H1 (cell line): Measurements from ENCODE around the gene CCDC40. TPM values are rescaled to one million over a fixed set of nuclear protein-coding genes. Genes with fewer than 3 reads are reported as not detected.

Source experiments
- CTCF ChIA-PET: fragments of 300-600 bp; sonication (Branson Sonifier 250); formaldehyde crosslinking; loops from one replicate; lab custom pipeline; 2021; ENCODE audit not compliant: partially characterized antibody; lab: Charles Lee
- POLR2A ChIA-PET: fragments of 300-600 bp; sonication (Branson Sonifier 250); formaldehyde crosslinking; loops from one replicate; lab custom pipeline; 2021; ENCODE audit warnings: inconsistent platforms; ENCODE audit not compliant: partially characterized antibody; lab: Charles Lee
- DNase-seq, 2 experiments: peaks; one replicate each; pipeline versions ENCODE4 v3.0.0 to v3.0.0-alpha.2; 2010 to 2022; ENCODE audit warnings: low spot score in 2 of 2, low read depth in 1 of 2, mixed read lengths in 1 of 2
- FAIRE-seq: peaks from 2 replicates; lab custom pipeline; 2011; peaks lifted over from hg19 to GRCh38; lab: Jason Lieb, UNC
- H2AFZ ChIP-seq: 2 replicates; pipeline ENCODE4 v1.8.1; 2012; ENCODE audit warnings: low read length, inconsistent platforms
- H2AK5ac ChIP-seq: 2 replicates; pipeline ENCODE4 v1.6.1; 2013; ENCODE audit warnings: low read depth, low read length
- H2BK120ac ChIP-seq: replicated peaks from 2 replicates; pipeline ENCODE3; 2013; ENCODE audit warnings: low read depth, low read length, inconsistent platforms
- H2BK12ac ChIP-seq: 2 replicates; pipeline ENCODE4 v1.6.1; 2013; ENCODE audit warnings: low read depth, low read length
- H2BK15ac ChIP-seq: 2 replicates; pipeline ENCODE4 v1.6.1; 2013; ENCODE audit warnings: low read length
- H2BK20ac ChIP-seq: 2 replicates; pipeline ENCODE4 v1.6.1; 2013; ENCODE audit warnings: low read length
- H2BK5ac ChIP-seq: 2 replicates; pipeline ENCODE4 v1.6.1; 2013; ENCODE audit warnings: low read depth, low read length
- H3K14ac ChIP-seq: 2 replicates; pipeline ENCODE4 v1.6.1; 2013; ENCODE audit warnings: inconsistent platforms; ENCODE audit not compliant: insufficient read length
- H3K18ac ChIP-seq: 2 replicates; pipeline ENCODE4 v1.6.1; 2013; ENCODE audit warnings: low read length; ENCODE audit errors: extremely low read depth
- H3K23ac ChIP-seq: 2 replicates; pipeline ENCODE4 v1.6.1; 2013; ENCODE audit warnings: inconsistent platforms; ENCODE audit not compliant: insufficient read length
- H3K23me2 ChIP-seq: 2 replicates; pipeline ENCODE4 v1.6.1; 2013; ENCODE audit warnings: low read depth, low read length
- H3K27ac ChIP-seq: 2 replicates; pipeline ENCODE4 v1.6.1; 2011; ENCODE audit warnings: low read depth, low read length, inconsistent platforms
- H3K27me3 ChIP-seq, 4 experiments: replicated peaks in 1 of 4; 1 replicate in 1 of 4; 2 replicates in 3 of 4; pipeline versions ENCODE4 v1.6.1 to v1.8.1; 2011 to 2013; ENCODE audit warnings: low read length in 3 of 4, mild to moderate bottlenecking in 3 of 4, inconsistent platforms in 2 of 4, mixed read lengths in 2 of 4, moderate library complexity in 1 of 4; ENCODE audit not compliant: control insufficient read depth in 3 of 4, insufficient read depth in 3 of 4; ENCODE audit errors: extremely low read depth in 1 of 4
- H3K36me3 ChIP-seq, 4 experiments: 2 replicates each; pipeline versions ENCODE4 v1.6.1 to v1.8.1; 2011 to 2013; ENCODE audit warnings: mild to moderate bottlenecking in 4 of 4, low read length in 3 of 4, moderate library complexity in 2 of 4, control low read depth in 1 of 4, inconsistent platforms in 1 of 4; ENCODE audit not compliant: insufficient read depth in 4 of 4, control insufficient read depth in 2 of 4
- H3K4ac ChIP-seq: replicated peaks from 2 replicates; pipeline ENCODE3; 2013; ENCODE audit warnings: low read length, low read depth, mixed read lengths, inconsistent platforms; ENCODE audit not compliant: insufficient read length
- H3K4me1 ChIP-seq, 4 experiments: replicated peaks in 1 of 4; 1 replicate in 1 of 4; 2 replicates in 3 of 4; pipeline versions ENCODE4 v1.6.1 to v1.8.1; 2011 to 2013; ENCODE audit warnings: low read length in 3 of 4, inconsistent platforms in 2 of 4, mixed read lengths in 1 of 4; ENCODE audit not compliant: insufficient read depth in 4 of 4, control insufficient read depth in 3 of 4
- H3K4me2 ChIP-seq, 2 experiments: 2 replicates each; pipeline versions ENCODE4 v1.6.1 to v1.8.1; 2011 to 2013; ENCODE audit warnings: low read depth in 2 of 2, low read length in 2 of 2, control low read depth in 1 of 2, inconsistent platforms in 1 of 2, mild to moderate bottlenecking in 1 of 2; ENCODE audit not compliant: insufficient read depth in 1 of 2
- H3K4me3 ChIP-seq, 4 experiments: fragments of 200-600, 300-600 bp in 1 of 4; sonication (generic), shearing (Covaris generic), sonication (Bioruptor Twin) in 1 of 4; 2 replicates each; pipeline versions ENCODE4 v1.5.1 to v1.8.1; 2011 to 2016; ENCODE audit warnings: low read length in 4 of 4, low read depth in 3 of 4, control low read depth in 2 of 4, inconsistent platforms in 2 of 4, mild to moderate bottlenecking in 2 of 4, mixed read lengths in 1 of 4, moderate library complexity in 1 of 4; ENCODE audit not compliant: insufficient read depth in 2 of 4; ENCODE audit errors: extremely low read depth in 1 of 4
- H3K56ac ChIP-seq: replicated peaks from 2 replicates; pipeline ENCODE3; 2013; ENCODE audit warnings: low read depth, mild to moderate bottlenecking, mixed read lengths, low read length, inconsistent platforms; ENCODE audit not compliant: insufficient read length
- H3K79me1 ChIP-seq: 2 replicates; pipeline ENCODE4 v1.6.1; 2013; ENCODE audit warnings: low read depth, low read length, control low read depth
- H3K79me2 ChIP-seq, 2 experiments: 2 replicates each; pipeline versions ENCODE4 v1.6.1 to v1.8.1; 2012 to 2013; ENCODE audit warnings: low read length in 2 of 2, mild to moderate bottlenecking in 2 of 2, inconsistent platforms in 1 of 2; ENCODE audit not compliant: insufficient read depth in 2 of 2, control insufficient read depth in 1 of 2
- H3K9ac ChIP-seq, 4 experiments: replicated peaks in 1 of 4; 1 replicate in 1 of 4; 2 replicates in 3 of 4; pipeline versions ENCODE4 v1.6.1 to v1.8.1; 2011 to 2013; ENCODE audit warnings: low read depth in 3 of 4, low read length in 3 of 4, control low read depth in 2 of 4, mild to moderate bottlenecking in 2 of 4, moderate library complexity in 2 of 4, inconsistent platforms in 1 of 4; ENCODE audit errors: extremely low read depth in 1 of 4
- H3K9me3 ChIP-seq, 2 experiments: 2 replicates each; pipeline versions ENCODE4 v1.6.1 to v1.8.1; 2012 to 2013; ENCODE audit warnings: mild to moderate bottlenecking in 2 of 2, moderate library complexity in 2 of 2, control low read depth in 1 of 2, inconsistent platforms in 1 of 2, low read depth in 1 of 2, low read length in 1 of 2, mixed read lengths in 1 of 2; ENCODE audit not compliant: insufficient read depth in 2 of 2
- H4K20me1 ChIP-seq, 2 experiments: replicated peaks in 1 of 2; 2 replicates each; pipeline versions ENCODE3 to v1.8.1; 2011 to 2013; ENCODE audit warnings: inconsistent platforms in 2 of 2, low read length in 2 of 2, mild to moderate bottlenecking in 1 of 2; ENCODE audit not compliant: insufficient read depth in 2 of 2, control insufficient read depth in 1 of 2
- H4K5ac ChIP-seq: 2 replicates; pipeline ENCODE4 v1.6.1; 2013; ENCODE audit warnings: low read length, low read depth, mixed read lengths, inconsistent platforms; ENCODE audit not compliant: insufficient read length
- H4K8ac ChIP-seq: 2 replicates; pipeline ENCODE4 v1.8.0; 2013; ENCODE audit warnings: mild to moderate bottlenecking, moderate library complexity, low read length, inconsistent platforms; ENCODE audit not compliant: insufficient read depth; ENCODE audit errors: extremely low read depth
- H4K91ac ChIP-seq: replicated peaks from 2 replicates; pipeline ENCODE3; 2013; ENCODE audit warnings: low read length, mixed read lengths, inconsistent platforms; ENCODE audit not compliant: insufficient read length
- KDM1A ChIP-seq: fragments of 200-600, 300-600 bp; sonication (generic); IDR thresholded peaks from 2 replicates; pipeline ENCODE4 v1.7.1; 2016; ENCODE audit warnings: mild to moderate bottlenecking, low read length, borderline replicate concordance
- WGBS, 2 experiments: shearing (Covaris generic) in 1 of 2; methylation state at CpG; one replicate each; pipeline versions ENCODE4 v1.1.6 to v1.1.7; 2013 to 2015; ENCODE audit warnings: low lambda C conversion rate in 2 of 2, mixed read lengths in 2 of 2, inconsistent platforms in 1 of 2, low coverage in 1 of 2, missing lambda C conversion rate in 1 of 2; ENCODE audit not compliant: insufficient replicate concordance in 2 of 2, insufficient coverage in 1 of 2, insufficient read length in 1 of 2; ENCODE audit errors: extremely low coverage in 1 of 2, missing lambda C conversion rate in 1 of 2; 5-methylcytosine and 5-hydroxymethylcytosine counted together
- polyA plus RNA-seq, 7 experiments: library from polyadenylated mRNA; depleted of rRNA in 3 of 7; stranded (reverse) in 5 of 7; unstranded in 2 of 7; fragments of >200 nt in 5 of 7; fragments of 200-250 nt in 2 of 7; gene quantifications; 1 replicate in 5 of 7; 2 replicates in 1 of 7; 4 replicates in 1 of 7; pipeline versions ENCODE4 v1.2.1 to v1.2.3, GENCODE V29; 2011 to 2013; ENCODE audit warnings: missing spikeins in 2 of 7, mixed read lengths in 2 of 7
- total RNA-seq: library from RNA; stranded (reverse); fragmentation: NEBNext Ultra II Directional; extraction: Animal tissue kit (Norgen Biotek cat#: 25700); gene quantifications from 2 replicates; pipeline ENCODE4 v1.2.1, GENCODE V29; 2021
- TF ChIP-seq, protein P1 (sequence below): IDR thresholded peaks from 2 replicates; pipeline ENCODE4 v1.6.1; 2011; ENCODE audit warnings: low read length, improper control_type of control experiment

CCDC40 gene
- total and polyA plus RNA-seq, 2 of the 8 experiments (the other 6 are each of a cell fraction or from before 2014, with no cell fraction given) = 4.1 to 11.5 TPM

DNA sequence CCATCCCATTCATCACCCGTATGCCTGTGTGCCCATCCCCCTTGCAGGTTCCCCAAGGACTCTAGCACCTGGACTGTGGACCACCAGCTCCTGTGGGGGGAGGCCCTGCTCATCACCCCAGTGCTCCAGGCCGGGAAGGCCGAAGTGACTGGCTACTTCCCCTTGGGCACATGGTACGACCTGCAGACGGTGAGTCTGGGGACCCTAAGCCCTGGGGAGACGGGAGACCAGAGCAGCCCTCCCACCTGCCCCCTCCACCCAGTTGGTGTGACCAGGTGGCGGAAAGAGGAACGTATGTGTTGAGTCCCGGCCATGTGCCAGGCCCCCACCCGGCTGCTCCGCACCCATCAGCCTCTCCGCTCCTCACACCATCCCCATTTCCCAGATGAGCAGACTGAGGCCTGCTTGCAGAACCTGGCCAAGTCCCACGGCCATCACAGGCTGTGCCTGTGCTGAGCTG, 80.5 kb downstream of the CCDC40 start:
- no peak overlapping the region for H2AFZ ChIP-seq
- DNase-seq = no peak
- H2BK12ac ChIP-seq = no peak overlapping the region
- H4K91ac ChIP-seq = no peak overlapping the region
- H3K4me2 ChIP-seq = no peak overlapping the region
- H4K20me1 ChIP-seq = no peaks in the 10 kb centered on the region
- no peaks in the 10 kb centered on the region for H3K36me3 ChIP-seq
- ChIA-PET CTCF (interaction anchor here (1.0 to 1.6 kb wide), 3 partner anchors 12 to 109 kb away, joined by 3 to 4 read pairs (median 3); no protein-coding TSS in a partner anchor), POLR2A (interaction anchor here (0.9 to 1.8 kb wide), 4 partner anchors 9 to 26 kb away, joined by 3 to 7 read pairs (median 4); no protein-coding TSS in a partner anchor)
- H3K9me3 ChIP-seq = no peaks in the 10 kb centered on the region
- H2AK5ac ChIP-seq = no peak overlapping the region
- H3K14ac ChIP-seq = no peak overlapping the region
- H3K56ac ChIP-seq = no peak overlapping the region
- H2BK120ac ChIP-seq = no peak overlapping the region
- no peak overlapping the region for H2BK5ac ChIP-seq
- no peak overlapping the region for H3K27ac ChIP-seq
- no peak overlapping the region for H2BK20ac ChIP-seq
- H3K9ac ChIP-seq = no peak overlapping the region
- peaks cover 0 to 11% (median 8%) of the 10 kb centered on the region in 4 experiments; a peak in 4 of 7 replicates for H3K4me1 ChIP-seq
- FAIRE-seq = no peak
- WGBS, 2 experiments = 97% methylated on average over 10 of the region's 13 CpGs; no CpG with 5 or more reads in 1 of the 2 experiments
- no peak overlapping the region for H3K4me3 ChIP-seq
- no peak overlapping the region for H3K18ac ChIP-seq
- H3K79me1 ChIP-seq = 0 out of 2 replicates have a peak, but pooled peaks cover 2% of the 10 kb centered on the region
- no peaks in the 10 kb centered on the region for H3K27me3 ChIP-seq
- H3K23ac ChIP-seq = no peak overlapping the region
- H3K79me2 ChIP-seq = no peaks in the 10 kb centered on the region
- no peak overlapping the region for H3K4ac ChIP-seq
- H4K8ac ChIP-seq = no peak overlapping the region
- H3K23me2 ChIP-seq = no peaks in the 10 kb centered on the region
- no peak overlapping the region for H4K5ac ChIP-seq
- no peak overlapping the region for H2BK15ac ChIP-seq
- TF ChIP-seq, protein P1, sequence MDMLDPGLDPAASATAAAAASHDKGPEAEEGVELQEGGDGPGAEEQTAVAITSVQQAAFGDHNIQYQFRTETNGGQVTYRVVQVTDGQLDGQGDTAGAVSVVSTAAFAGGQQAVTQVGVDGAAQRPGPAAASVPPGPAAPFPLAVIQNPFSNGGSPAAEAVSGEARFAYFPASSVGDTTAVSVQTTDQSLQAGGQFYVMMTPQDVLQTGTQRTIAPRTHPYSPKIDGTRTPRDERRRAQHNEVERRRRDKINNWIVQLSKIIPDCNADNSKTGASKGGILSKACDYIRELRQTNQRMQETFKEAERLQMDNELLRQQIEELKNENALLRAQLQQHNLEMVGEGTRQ = no peak
- TF ChIP-seq KDM1A = peak; percentile 57; the same call in 1 of the 2 replicates
